Astrocyte of the spinal cord (primary cell): ENCODE data around the gene ST8SIA4.

Experiments used
- DNase-seq: peaks from one replicate; pipeline ENCODE4 v3.0.0; 2011; ENCODE audit warnings: low read depth, low spot score
- H3K4me3 ChIP-seq: 2 replicates; pipeline ENCODE4 v1.5.1; 2011; ENCODE audit warnings: low read depth, mild to moderate bottlenecking, low read length, moderate library complexity
- in situ Hi-C: cut with HindIII; loops from 2 replicates; pipeline ENCODE4 v1.10.0; 2017; ENCODE audit warnings: low sequenced_read_pairs
- TF ChIP-seq, protein P1 (sequence below): IDR thresholded peaks from 2 replicates; pipeline ENCODE4 v1.5.1; 2012; ENCODE audit warnings: low read depth, mild to moderate bottlenecking, low read length, inconsistent platforms

ST8SIA4 gene

DNA sequence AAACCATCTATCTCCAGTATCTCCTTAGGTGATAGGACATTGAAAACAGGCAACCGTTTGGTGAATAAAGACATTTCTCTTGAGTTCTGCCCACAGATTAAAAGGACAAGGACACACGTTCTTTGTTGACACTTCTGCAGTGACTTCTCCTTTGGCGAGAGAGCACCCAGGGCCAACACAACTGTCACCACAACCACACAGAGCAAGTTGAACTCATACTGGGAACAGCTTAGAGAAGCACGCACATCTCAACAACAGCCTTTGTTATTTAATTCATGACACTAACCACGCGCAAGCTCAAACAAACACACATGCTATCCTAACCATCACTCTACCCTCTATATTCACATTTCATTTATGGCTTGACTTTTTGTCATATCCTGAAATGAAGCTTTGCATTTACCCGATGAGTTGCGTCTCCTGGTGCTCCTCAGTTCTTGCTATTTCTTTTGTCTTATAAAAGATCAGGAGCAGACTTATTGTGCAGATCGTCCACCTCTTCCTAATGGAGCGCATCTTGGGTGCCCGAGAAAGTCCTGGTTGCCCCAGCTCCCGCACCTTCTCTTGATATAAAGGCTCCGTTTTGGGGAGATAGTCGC, 543 bp downstream of the ST8SIA4 start:
- in situ Hi-C loops: no loop called here
- TF ChIP-seq, protein P1, sequence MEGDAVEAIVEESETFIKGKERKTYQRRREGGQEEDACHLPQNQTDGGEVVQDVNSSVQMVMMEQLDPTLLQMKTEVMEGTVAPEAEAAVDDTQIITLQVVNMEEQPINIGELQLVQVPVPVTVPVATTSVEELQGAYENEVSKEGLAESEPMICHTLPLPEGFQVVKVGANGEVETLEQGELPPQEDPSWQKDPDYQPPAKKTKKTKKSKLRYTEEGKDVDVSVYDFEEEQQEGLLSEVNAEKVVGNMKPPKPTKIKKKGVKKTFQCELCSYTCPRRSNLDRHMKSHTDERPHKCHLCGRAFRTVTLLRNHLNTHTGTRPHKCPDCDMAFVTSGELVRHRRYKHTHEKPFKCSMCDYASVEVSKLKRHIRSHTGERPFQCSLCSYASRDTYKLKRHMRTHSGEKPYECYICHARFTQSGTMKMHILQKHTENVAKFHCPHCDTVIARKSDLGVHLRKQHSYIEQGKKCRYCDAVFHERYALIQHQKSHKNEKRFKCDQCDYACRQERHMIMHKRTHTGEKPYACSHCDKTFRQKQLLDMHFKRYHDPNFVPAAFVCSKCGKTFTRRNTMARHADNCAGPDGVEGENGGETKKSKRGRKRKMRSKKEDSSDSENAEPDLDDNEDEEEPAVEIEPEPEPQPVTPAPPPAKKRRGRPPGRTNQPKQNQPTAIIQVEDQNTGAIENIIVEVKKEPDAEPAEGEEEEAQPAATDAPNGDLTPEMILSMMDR: no peak
- peak overlapping the region; percentile 69 for H3K4me3 ChIP-seq
- peak; percentile 48 for DNase-seq

DNA sequence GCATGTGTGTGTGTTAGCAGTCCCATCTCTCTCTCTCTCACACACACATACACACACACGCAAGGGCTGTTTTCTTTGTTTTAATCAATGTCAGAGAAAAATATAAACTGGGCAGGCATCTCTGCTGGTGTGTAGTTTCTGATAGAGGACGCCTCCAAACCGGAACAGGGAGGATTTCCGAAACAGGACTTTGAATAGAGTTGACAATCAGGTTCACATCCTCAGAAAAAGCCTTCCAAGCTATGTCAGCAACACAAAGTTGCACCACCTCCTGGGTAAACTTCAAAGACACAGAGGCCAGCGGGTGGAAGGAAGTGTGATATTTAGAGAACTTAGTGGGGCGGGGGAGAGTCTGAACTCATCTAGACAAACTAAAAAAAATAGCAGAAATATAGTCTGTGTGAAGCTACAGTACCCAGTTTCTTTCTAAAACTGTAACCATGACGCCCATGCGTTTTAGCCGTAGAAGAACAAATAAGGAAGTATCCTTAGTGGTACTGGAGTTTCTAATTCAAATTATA, 1.2 kb downstream of the ST8SIA4 start:
- DNase-seq: peak; percentile 52
- in situ Hi-C loops: no loop called here

GRCh38 chr5:100900796-100901781, 2.0 kb downstream of the ST8SIA4 start:
- H3K4me3 ChIP-seq: peak overlapping the region; percentile 69
- DNase-seq: peak; percentile 67
- in situ Hi-C loops: no loop called here
- TF ChIP-seq, protein P1: no peak

More for the DNA sequence above, 1.2 kb downstream of the ST8SIA4 start:
- peak overlapping the region; percentile 69 for H3K4me3 ChIP-seq
- TF ChIP-seq, protein P1: no peak

DNA sequence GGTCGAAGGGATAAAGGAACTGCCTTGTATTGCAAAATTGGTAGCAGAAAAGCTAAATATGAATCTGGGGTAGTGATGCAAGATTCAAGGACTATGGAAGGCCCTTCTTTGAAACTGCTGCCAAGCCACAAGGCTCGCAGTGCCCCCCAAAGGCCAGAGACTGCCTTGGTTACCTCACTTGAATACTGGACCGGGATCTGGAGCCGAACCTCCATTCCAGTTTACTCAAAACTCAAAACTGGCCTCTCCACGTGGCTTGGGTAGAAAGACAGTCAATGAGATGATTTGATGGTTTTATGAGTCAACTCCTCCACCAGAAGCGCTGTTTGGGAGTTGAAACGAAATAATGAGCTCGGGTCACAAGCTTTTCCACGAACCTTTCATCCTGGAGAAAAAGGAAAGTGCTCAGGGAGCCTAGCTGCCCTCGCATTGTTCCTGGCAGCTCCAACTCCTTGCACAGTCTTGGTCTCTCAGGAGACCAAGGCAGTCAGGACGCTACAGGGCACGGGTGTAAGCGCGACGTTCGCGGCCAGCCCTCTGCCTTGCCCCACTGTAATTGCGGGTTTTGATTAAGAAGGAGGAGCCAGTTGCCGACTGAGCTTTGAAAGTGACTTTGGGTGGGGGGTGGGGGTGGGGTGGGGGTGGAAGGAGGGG, 2.8 kb downstream of the ST8SIA4 start:
- in situ Hi-C loops: no loop called here
- peak overlapping the region; percentile 69 for H3K4me3 ChIP-seq
- peak; percentile 70 for DNase-seq
- TF ChIP-seq, protein P1: no peak

GRCh38 chr5:100899675-100900074, 3.4 kb downstream of the ST8SIA4 start:
- no peak for DNase-seq
- TF ChIP-seq, protein P1: no peak
- H3K4me3 ChIP-seq: peak overlapping the region; percentile 69
- in situ Hi-C loops: no loop called here
